Upper lobe of left lung (tissue), 4 donors: ENCODE results near the gene TTI1.

Source experiments
- POLR2A ChIP-seq, 4 donors: fragments of 450-650 bp; IDR thresholded peaks; one replicate each; pipeline ENCODE4 v1.5.1; 2016 to 2017; ENCODE audit warnings: antibody characterized with exemption in 4 of 4, mild to moderate bottlenecking in 2 of 4
- POLR2AphosphoS5 ChIP-seq, 2 donors: sonication (generic); formaldehyde crosslinking; IDR thresholded peaks; one replicate each; pipeline ENCODE4 v1.5.1; 2017; ENCODE audit warnings: antibody characterized with exemption in 2 of 2

- TF ChIP-seq POLR2AphosphoS5 (IDR thresholded peaks at IDR 0.05): no peak
- TF ChIP-seq POLR2A (IDR thresholded peaks at IDR 0.05): no peak
Observed at GRCh38 chr20:37997516-37997915, 35.7 kb downstream of the TTI1 start.
